DMS114 treated with DMSO at 0.1 percent for 48 hours (cell line): Measurements from ENCODE around the gene ADAMTS4.

Experiments used
- DNase-seq: peaks from one replicate; lab custom pipeline; 2025; ENCODE audit not compliant: unreplicated experiment; lab: John Stamatoyannopoulos, UW

ADAMTS4 gene

GRCh38 chr1:161153682-161154337 is 45.0 kb downstream of the ADAMTS4 start, which contains the start of gene UFC1:
Gene UFC1 (plus strand): TSS chr1:161153978. CDS start chr1:161153998, 20 bp downstream.
- DNase-seq: peak; percentile 98

- DNase-seq: no peak
Observed at GRCh38 chr1:161153176-161153575, 45.7 kb downstream of the ADAMTS4 start.

GRCh38 chr1:161145832-161146231 is 53.0 kb downstream of the ADAMTS4 start:
- DNase-seq: no peak

GRCh38 chr1:161140755-161141400 is 58.0 kb downstream of the ADAMTS4 start:
- DNase-seq: no peak

GRCh38 chr1:161139766-161140165 is 59.1 kb downstream of the ADAMTS4 start:
- peak; percentile 44 for DNase-seq

GRCh38 chr1:161138431-161138830 is 60.4 kb downstream of the ADAMTS4 start:
- no peak for DNase-seq

GRCh38 chr1:161137881-161138280 is 61.0 kb downstream of the ADAMTS4 start:
- no peak for DNase-seq
